NCI-H345 treated with DMSO at 0.1 percent for 48 hours (cell line): ENCODE measurements around the gene UPF3B.
"Not testable (repeated sequence)": the region's sequence is repeated elsewhere in the genome, so short reads cannot be mapped to it uniquely, and the experiment has no call there.

Source experiments
- DNase-seq: peaks from one replicate; lab custom pipeline; 2025; ENCODE audit not compliant: unreplicated experiment; lab: John Stamatoyannopoulos, UW

UPF3B gene

DNA sequence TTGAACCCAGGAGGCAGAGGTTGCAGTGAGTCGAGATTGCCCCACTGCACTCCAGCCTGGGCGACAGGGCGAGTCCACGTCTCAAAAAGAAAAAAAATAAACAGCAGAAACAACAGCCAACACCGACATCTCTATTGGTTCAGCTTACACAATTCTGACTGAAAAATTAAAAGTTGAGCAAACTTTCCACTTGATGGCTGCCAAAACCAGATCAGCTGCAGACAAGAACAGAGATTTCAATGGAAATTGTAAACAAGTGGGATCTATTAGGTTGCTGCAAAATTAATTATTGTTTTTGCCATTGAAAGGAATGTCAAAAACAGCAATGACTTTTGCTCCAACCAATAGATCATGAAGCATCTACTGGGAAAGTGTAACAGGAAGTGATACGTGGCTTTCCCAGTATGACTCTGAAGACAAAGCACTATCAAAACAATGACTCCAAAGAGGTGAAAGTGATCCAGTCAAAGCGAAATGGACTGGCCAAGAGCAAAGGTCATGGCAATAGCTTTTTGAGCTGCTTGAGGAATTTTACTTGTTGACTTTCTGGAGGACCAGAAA lies 26.3 kb downstream of the UPF3B start:
- no peak for DNase-seq

DNA sequence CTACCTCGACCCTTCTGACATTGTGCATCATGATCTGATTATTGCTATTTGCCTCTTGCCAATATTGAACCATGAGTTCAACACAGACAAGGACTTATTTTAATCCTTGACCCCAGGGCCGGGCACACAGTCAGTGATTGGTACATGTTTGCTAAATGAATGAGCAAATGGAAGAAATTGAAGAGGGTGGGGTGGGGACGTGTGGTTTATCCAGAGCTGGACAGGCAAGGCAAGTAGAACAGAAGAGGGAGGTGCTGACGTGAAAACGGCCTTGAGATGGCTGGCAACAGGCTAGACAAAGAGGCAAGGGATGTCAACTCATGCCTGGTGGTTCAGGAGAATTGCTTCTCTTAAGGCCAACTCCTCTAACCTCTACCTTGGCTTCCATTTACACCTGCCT lies 28.5 kb downstream of the UPF3B start:
- not testable (repeated sequence) for DNase-seq

GRCh38 chrX:119821703-119822102 lies 31.1 kb downstream of the UPF3B start:
- not testable (repeated sequence) for DNase-seq

- DNase-seq, result no peak
Measured at GRCh38 chrX:119817130-119817690, 35.6 kb downstream of the UPF3B start.

DNA sequence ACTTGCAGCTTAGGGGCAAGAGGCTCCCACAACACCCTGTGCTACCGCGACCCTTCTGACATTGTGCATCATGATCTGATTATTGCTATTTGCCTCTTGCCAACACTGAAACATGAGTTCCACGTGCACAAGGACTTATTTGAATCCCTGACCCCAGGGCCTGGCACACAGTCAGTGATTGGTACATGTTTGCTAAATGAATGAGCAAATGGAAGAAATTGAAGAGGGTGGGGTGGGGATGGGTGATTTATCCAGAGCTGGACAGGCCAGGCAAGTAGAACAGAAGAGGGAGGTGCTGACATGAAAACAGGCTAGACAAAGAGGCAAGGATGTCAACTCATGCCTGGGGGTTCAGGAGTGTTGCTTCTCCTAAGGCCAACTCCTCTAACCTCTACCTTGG lies 36.5 kb downstream of the UPF3B start:
- DNase-seq, result no peak

GRCh38 chrX:119809185-119809666 lies 43.5 kb downstream of the UPF3B start:
- DNase-seq, result no peak

- not testable (repeated sequence) for DNase-seq
Measured at GRCh38 chrX:119808461-119808860, 44.3 kb downstream of the UPF3B start.

- DNase-seq, result no peak
Measured at GRCh38 chrX:119802546-119802945, 50.2 kb downstream of the UPF3B start.

DNA sequence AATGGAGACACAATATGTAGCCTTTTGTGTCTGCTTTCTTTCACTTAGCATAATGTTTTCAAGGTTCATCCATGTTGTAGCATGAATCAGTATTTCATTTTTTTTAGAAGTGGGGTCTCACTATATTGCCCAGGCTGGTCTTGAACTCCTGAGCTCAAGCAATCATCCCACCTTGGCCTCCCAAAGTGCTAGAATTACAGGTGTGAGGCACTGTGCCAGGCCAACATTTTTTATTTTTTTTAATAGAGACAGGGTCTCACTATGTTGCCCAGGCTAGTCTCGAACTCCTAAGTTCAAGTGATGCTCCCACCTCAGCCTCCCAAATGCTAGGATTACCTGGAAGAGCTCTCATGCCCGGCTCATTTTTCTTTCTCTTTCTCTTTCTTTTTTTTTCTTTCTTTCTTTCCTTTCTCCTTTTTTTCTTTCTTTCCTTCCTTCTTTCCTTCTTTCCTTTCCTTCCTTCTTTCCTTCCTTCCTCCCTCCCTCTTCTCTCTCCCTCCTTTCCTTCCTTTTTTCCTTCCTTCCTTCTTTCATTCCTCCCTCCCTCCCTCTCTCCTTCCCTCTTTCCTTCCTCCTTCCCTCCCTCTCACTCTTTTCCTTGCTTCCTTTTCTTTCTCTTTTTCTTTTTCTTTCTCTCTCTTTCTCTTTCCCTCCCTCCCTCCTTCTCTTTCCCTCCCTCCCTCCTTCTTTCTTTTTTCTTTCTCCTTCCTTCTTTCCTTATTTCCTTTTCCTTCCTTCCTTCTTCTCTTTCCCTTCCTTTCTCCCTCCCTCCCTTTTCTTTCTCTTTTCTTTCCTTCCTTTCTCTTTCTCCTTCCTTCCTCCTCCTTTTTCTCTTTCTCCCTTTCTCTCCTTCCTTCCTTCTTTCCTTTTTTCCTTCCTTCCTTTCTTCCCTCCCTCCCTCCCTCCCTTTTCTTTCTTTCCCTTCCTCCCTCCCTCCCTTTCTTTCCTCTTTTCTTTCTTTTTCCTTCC lies 51.2 kb downstream of the UPF3B start:
- DNase-seq, result no peak

DNA sequence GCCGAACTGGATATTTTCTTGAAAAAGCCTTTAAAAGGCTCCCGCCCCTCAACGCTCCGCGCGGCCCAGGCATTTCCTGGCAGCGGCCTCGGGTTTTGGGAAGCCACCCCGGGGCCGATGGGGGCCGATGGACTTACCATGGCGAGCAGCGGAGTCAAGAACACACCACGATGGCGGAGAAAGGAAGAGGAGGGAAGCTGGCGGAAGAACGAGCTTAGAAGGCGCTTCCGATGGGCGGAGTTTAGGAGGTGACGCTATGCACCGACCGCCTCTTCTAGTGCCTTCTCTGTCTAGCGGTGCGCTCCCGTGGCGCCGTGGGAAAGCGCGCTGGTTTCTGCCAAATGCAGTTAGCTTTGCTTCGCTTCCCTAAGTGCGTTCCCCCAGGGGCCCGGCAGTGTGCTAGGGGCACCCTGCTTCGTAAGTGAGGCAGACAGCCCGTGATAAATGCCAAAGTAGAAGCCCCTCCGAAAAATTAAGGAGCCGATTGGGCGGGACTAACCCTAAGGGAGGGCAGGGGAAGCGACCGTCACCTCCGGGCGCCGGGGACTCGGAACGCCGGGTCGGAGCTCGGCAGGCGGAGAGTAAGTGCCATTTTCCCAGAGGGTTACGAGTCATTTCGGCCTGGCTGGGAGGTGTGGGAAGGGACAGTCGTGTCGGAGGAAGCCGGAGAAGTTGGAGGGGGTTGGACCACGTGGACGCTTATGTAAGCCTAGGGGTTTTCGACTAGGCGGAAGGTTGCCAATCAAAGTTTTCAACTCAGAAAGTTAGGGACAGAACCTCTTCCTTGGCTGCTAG lies 61.1 kb downstream of the UPF3B start, which contains the start of gene RPL39:
Gene RPL39, minus strand, starts transcription at position 194 of the 795 bp plus-strand sequence. Its CDS starts 54 bp downstream, at position 140.
- peak; percentile 75 for DNase-seq

- no peak for DNase-seq
Measured at GRCh38 chrX:119790977-119791436, 61.8 kb downstream of the UPF3B start.

DNA sequence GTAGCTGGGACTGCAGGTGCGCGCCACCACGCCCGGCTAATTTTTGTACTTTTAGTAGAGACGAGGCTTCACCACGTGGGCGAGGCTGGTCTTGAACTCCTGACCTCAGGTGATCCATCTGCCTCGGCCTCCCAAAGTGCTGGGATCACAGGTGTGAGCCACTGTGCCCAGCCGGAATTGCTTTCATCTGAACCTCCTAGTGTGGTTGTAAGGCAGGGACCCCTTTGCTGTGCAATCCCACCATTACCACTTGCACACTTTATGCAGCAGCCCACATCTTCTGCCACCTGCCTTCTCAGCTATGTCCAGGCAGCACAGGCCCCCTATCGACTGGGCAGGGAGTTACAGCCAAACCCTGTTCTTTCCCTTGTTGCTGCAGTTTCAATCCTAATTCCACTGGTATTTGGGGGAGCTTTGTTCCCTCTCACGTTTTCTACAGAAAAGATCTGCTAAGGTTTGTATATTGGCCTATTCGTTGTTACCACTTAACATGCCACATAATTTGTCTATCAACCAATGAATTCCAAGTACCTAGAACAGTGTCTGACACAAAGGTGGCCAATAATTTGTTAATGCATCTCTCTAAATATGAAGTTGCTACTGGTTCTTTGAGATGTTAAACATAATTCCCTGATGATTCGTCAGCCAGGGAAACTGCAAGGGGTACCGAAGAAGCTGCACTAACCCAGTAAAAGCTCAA lies 67.9 kb downstream of the UPF3B start:
- DNase-seq, result no peak
